Measurements from ENCODE around the gene DIAPH3. TPM values are rescaled to one million over a fixed set of nuclear protein-coding genes. Genes with fewer than 3 reads are reported as not detected.

The DIAPH3 gene
- total and polyA plus RNA-seq, 2 of the 8 experiments (the other 6 are each of a cell fraction or from before 2014, with no cell fraction given) = 8.0 to 30.8 TPM

DNA sequence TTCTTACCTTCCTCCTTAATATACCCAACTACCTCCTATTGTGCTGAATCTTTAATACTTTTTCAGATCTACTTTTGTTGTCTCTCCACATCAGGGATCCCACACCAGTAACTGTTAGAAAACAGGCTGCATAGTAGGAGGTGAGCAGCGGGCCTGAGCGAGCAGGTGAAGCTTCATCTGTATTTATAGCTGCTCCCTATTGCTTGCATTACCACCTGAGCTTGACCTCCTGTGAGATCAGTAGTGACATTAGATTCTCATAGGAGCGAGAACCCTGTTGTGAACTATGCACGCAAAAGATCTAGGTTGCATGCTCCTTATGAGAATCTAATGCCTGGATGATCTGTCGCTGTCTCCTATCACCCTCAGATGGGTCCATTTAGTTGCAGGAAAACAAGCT lies 279.8 kb downstream of the DIAPH3 start (continued):
- TF ChIP-seq, protein P1, sequence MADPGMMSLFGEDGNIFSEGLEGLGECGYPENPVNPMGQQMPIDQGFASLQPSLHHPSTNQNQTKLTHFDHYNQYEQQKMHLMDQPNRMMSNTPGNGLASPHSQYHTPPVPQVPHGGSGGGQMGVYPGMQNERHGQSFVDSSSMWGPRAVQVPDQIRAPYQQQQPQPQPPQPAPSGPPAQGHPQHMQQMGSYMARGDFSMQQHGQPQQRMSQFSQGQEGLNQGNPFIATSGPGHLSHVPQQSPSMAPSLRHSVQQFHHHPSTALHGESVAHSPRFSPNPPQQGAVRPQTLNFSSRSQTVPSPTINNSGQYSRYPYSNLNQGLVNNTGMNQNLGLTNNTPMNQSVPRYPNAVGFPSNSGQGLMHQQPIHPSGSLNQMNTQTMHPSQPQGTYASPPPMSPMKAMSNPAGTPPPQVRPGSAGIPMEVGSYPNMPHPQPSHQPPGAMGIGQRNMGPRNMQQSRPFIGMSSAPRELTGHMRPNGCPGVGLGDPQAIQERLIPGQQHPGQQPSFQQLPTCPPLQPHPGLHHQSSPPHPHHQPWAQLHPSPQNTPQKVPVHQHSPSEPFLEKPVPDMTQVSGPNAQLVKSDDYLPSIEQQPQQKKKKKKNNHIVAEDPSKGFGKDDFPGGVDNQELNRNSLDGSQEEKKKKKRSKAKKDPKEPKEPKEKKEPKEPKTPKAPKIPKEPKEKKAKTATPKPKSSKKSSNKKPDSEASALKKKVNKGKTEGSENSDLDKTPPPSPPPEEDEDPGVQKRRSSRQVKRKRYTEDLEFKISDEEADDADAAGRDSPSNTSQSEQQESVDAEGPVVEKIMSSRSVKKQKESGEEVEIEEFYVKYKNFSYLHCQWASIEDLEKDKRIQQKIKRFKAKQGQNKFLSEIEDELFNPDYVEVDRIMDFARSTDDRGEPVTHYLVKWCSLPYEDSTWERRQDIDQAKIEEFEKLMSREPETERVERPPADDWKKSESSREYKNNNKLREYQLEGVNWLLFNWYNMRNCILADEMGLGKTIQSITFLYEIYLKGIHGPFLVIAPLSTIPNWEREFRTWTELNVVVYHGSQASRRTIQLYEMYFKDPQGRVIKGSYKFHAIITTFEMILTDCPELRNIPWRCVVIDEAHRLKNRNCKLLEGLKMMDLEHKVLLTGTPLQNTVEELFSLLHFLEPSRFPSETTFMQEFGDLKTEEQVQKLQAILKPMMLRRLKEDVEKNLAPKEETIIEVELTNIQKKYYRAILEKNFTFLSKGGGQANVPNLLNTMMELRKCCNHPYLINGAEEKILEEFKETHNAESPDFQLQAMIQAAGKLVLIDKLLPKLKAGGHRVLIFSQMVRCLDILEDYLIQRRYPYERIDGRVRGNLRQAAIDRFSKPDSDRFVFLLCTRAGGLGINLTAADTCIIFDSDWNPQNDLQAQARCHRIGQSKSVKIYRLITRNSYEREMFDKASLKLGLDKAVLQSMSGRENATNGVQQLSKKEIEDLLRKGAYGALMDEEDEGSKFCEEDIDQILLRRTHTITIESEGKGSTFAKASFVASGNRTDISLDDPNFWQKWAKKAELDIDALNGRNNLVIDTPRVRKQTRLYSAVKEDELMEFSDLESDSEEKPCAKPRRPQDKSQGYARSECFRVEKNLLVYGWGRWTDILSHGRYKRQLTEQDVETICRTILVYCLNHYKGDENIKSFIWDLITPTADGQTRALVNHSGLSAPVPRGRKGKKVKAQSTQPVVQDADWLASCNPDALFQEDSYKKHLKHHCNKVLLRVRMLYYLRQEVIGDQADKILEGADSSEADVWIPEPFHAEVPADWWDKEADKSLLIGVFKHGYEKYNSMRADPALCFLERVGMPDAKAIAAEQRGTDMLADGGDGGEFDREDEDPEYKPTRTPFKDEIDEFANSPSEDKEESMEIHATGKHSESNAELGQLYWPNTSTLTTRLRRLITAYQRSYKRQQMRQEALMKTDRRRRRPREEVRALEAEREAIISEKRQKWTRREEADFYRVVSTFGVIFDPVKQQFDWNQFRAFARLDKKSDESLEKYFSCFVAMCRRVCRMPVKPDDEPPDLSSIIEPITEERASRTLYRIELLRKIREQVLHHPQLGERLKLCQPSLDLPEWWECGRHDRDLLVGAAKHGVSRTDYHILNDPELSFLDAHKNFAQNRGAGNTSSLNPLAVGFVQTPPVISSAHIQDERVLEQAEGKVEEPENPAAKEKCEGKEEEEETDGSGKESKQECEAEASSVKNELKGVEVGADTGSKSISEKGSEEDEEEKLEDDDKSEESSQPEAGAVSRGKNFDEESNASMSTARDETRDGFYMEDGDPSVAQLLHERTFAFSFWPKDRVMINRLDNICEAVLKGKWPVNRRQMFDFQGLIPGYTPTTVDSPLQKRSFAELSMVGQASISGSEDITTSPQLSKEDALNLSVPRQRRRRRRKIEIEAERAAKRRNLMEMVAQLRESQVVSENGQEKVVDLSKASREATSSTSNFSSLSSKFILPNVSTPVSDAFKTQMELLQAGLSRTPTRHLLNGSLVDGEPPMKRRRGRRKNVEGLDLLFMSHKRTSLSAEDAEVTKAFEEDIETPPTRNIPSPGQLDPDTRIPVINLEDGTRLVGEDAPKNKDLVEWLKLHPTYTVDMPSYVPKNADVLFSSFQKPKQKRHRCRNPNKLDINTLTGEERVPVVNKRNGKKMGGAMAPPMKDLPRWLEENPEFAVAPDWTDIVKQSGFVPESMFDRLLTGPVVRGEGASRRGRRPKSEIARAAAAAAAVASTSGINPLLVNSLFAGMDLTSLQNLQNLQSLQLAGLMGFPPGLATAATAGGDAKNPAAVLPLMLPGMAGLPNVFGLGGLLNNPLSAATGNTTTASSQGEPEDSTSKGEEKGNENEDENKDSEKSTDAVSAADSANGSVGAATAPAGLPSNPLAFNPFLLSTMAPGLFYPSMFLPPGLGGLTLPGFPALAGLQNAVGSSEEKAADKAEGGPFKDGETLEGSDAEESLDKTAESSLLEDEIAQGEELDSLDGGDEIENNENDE (IDR thresholded peaks at IDR 0.05; ENCODE audit: insufficient replicate concordance, low read length) = no peak
- TF ChIP-seq ZNF274 (IDR thresholded peaks at IDR 0.05; ENCODE audit: borderline replicate concordance, extremely low read depth, low read length) (no peak), SIRT6 (IDR thresholded peaks at IDR 0.05; ENCODE audit: low read length) (no peak), RNF2 (IDR thresholded peaks at IDR 0.05; ENCODE audit: borderline replicate concordance, low read depth, low read length, missing control alignments, poor library complexity, severe bottlenecking) (no peak), EZH2 (IDR thresholded peaks at IDR 0.05; ENCODE audit: low read depth, low read length, severe bottlenecking) (no peak), JUN (IDR thresholded peaks at IDR 0.05; ENCODE audit: low read depth, low read length) (no peak), RAD21 (IDR thresholded peaks at IDR 0.05 in 1 of 2, conservative IDR thresholded peaks at IDR 0.05 in 1 of 2; ENCODE audit: low read depth in 2 of 2, low read length in 2 of 2) (no peak), SP4 (IDR thresholded peaks at IDR 0.05; ENCODE audit: low read length) (no peak), ASH2L (IDR thresholded peaks at IDR 0.05; ENCODE audit: low read length) (no peak), RFX5 (IDR thresholded peaks at IDR 0.05; ENCODE audit: borderline replicate concordance, low read depth, low read length) (no peak), MAFK (IDR thresholded peaks at IDR 0.05; ENCODE audit: low read depth, low read length) (no peak), CHD1 (IDR thresholded peaks at IDR 0.05; ENCODE audit: low read depth, low read length) (no peak)

All from H1 (cell line).